Measurements from ENCODE around the gene RUNX3. TPM values are rescaled to one million over a fixed set of nuclear protein-coding genes. Genes with fewer than 3 reads are reported as not detected.

Gene RUNX3
- total RNA-seq, 2 donors from 2014 or later, result 6.8 to 8.5 TPM

DNA sequence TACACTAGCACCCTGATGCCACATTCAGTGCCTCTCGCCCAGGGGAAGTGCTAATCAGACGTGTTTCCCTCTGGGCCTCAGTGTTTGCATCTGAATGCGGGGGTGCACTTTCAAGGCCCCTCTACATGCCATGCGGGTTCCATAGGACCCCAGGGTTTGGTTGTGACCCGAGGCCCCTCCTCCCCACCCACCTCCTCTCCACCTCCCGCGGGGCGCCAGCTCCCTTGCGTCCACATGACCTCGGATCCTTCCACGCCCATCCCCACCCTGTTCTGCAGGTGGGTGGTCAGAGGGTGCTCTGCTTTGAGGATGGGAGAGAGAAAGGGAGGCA is 5.1 kb upstream of the RUNX3 start:
- no peaks in the 10 kb centered on the region for H3K36me3 ChIP-seq
- H3K4me1 ChIP-seq (ENCODE audit: control insufficient read depth in 1 of 2, low read depth in 2 of 2), result peaks cover 4 to 18% of the 10 kb centered on the region in 2 donors
- TF ChIP-seq, protein P1, sequence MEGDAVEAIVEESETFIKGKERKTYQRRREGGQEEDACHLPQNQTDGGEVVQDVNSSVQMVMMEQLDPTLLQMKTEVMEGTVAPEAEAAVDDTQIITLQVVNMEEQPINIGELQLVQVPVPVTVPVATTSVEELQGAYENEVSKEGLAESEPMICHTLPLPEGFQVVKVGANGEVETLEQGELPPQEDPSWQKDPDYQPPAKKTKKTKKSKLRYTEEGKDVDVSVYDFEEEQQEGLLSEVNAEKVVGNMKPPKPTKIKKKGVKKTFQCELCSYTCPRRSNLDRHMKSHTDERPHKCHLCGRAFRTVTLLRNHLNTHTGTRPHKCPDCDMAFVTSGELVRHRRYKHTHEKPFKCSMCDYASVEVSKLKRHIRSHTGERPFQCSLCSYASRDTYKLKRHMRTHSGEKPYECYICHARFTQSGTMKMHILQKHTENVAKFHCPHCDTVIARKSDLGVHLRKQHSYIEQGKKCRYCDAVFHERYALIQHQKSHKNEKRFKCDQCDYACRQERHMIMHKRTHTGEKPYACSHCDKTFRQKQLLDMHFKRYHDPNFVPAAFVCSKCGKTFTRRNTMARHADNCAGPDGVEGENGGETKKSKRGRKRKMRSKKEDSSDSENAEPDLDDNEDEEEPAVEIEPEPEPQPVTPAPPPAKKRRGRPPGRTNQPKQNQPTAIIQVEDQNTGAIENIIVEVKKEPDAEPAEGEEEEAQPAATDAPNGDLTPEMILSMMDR (IDR thresholded peaks at IDR 0.05), result no peak
- H3K9me3 ChIP-seq, result no peaks in the 10 kb centered on the region
- DNase-seq (ENCODE audit: low spot score), result no peak
- no peak for ATAC-seq (ENCODE audit: insufficient number of reproducible peaks, low FRiP score, low read depth)
- peaks cover 11% of the 10 kb centered on the region for H3K27me3 ChIP-seq (replicated peaks; ENCODE audit: insufficient read depth)
- no peak overlapping the region for H3K27ac ChIP-seq
- H3K4me3 ChIP-seq, result no peak overlapping the region

DNA sequence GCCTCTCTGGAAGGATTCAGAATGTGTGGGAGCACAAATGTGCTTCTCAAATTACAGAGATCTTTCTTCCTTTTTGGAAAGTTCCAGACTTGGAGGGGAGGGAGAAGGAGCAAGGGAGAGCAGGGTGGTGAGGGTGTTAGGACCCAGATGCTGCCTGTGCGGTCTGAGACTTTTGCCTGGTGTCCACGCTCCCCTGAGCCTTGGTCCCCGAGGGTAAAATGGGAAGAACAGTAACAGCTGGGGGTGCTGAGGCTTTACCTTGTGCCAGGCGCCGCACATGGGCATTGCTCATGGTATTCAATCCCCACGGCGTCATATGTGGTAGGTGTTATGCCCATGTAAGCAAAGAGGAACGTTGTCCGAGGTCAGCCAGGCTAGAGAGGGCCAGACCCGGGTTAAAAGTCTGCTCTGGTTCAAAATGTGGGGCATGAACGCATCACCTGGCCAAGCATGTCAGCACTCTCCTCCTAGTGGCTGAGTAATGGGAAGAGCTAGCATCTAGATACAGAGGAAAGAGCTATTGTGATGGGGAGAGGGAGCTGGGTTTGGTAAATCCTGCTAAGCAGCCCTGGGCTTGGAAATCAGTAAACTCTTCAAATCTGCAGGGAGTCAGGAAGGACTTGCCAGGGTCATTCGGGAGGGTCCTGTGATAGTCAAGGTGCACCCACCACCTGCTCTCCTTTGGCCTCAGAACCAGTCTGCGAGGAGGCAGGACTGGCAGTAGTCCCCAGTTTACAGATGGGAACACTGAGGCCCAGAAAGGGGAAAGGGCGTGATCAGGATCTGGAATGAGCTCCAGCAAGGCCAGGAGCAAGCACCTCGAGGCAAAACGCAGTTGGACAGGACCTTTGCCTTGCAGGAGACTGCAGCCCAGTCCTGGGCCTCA is 4.5 kb upstream of the RUNX3 start:
- peaks cover 11% of the 10 kb centered on the region for H3K27me3 ChIP-seq (replicated peaks; ENCODE audit: insufficient read depth)
- no peak overlapping the region for H3K4me3 ChIP-seq
- H3K9me3 ChIP-seq, result no peaks in the 10 kb centered on the region
- no peaks in the 10 kb centered on the region for H3K36me3 ChIP-seq
- no peak for DNase-seq (ENCODE audit: low spot score)
- H3K4me1 ChIP-seq (ENCODE audit: control insufficient read depth in 1 of 2, low read depth in 2 of 2), result peaks cover 4 to 18% of the 10 kb centered on the region in 2 donors
- ATAC-seq (ENCODE audit: insufficient number of reproducible peaks, low FRiP score, low read depth), result no peak
- no peak overlapping the region for H3K27ac ChIP-seq
- TF ChIP-seq, protein P1 (IDR thresholded peaks at IDR 0.05), result no peak

DNA sequence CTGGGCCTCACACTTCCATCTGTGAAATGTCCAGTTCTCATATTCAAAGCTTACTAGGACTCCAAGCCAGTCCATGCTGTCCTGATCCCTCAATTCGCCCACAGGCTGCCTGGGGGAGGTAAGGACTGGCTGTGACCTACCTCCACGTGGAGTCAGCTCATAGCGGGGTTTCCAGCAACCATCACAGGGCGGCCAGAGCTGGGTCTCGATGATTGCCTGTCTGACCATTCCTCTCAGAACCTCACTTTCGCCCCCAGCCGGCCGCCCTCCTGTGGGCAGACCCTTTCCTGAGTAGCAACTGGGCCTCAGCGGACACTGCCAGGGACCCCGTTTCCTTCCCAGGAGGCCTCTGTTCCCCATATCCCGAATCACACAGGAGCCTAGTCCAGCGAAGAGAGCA is 3.4 kb upstream of the RUNX3 start:
- Histone ChIP-seq H3K27ac (no peak overlapping the region), H3K4me3 (no peak overlapping the region), H3K9me3 (no peaks in the 10 kb centered on the region), H3K4me1 (ENCODE audit: control insufficient read depth in 1 of 2, low read depth in 2 of 2) (peaks cover 4 to 25% of the 10 kb centered on the region in 2 donors), H3K36me3 (no peaks in the 10 kb centered on the region), H3K27me3 (replicated peaks; ENCODE audit: insufficient read depth) (peaks cover 11% of the 10 kb centered on the region)
- no peak for DNase-seq (ENCODE audit: low spot score)
- ATAC-seq (ENCODE audit: insufficient number of reproducible peaks, low FRiP score, low read depth), result no peak
- TF ChIP-seq, protein P1 (IDR thresholded peaks at IDR 0.05), result no peak

DNA sequence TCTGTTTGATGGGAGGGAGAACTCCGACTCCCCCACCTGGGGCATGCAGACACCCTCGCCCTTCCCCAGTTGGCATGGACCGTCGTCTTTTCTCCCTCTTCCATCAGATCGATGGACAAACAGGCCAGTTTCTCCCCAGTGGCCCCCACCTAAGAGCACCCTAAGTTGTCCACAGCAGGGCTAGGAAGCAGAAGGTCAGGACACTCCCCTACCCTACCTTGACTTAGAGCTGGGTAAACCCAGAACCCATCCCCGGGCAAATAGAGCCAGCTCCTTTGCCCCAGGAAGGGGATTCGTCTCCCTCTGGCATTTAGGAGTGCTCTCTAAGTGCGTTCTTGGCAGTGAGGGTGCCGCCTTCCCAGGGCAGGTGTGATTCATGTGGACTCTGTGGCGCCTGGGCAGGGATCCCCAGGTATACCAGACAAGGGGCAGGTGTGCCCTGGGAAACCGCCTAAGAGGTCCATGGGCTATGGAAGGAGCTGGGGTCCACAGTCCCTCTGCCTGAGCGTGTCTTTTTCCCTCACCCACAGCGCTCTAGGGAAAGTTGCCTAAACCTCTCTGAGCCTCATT is 2.7 kb upstream of the RUNX3 start:
- ATAC-seq (ENCODE audit: insufficient number of reproducible peaks, low FRiP score, low read depth), result no peak
- Histone ChIP-seq H3K27ac (no peak overlapping the region), H3K4me1 (ENCODE audit: control insufficient read depth in 1 of 2, low read depth in 2 of 2) (peaks cover 4 to 25% of the 10 kb centered on the region in 2 donors), H3K4me3 (peak overlapping the region; percentile 53), H3K9me3 (no peaks in the 10 kb centered on the region), H3K36me3 (no peaks in the 10 kb centered on the region), H3K27me3 (replicated peaks; ENCODE audit: insufficient read depth) (peaks cover 11% of the 10 kb centered on the region)
- DNase-seq (ENCODE audit: low spot score), result no peak
- TF ChIP-seq, protein P1 (IDR thresholded peaks at IDR 0.05), result no peak

DNA sequence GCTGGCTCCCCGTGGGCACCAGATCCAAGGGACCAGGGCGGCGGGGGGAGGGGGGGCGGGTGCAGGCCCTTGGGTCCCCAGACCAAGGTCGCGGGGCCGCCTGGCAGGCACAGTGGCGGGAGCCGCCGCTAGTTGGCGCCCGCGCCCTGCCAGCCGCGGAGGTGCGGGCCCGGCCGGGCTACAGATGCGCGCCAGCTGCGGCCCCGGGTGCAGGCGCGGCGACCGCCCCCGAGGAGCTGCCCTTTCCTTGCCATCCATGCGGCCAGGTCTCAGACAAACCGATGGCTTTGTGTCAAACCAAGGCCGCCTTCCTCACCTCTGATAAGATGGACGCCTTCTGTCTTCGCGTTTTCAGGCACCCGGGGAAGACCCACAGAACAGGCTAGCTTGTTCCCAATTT is 2.2 kb upstream of the RUNX3 start:
- no peaks in the 10 kb centered on the region for H3K36me3 ChIP-seq
- ATAC-seq (ENCODE audit: insufficient number of reproducible peaks, low FRiP score, low read depth) (no peak), DNase-seq (ENCODE audit: low spot score) (no peak)
- no peak overlapping the region for H3K27ac ChIP-seq
- TF ChIP-seq, protein P1 (IDR thresholded peaks at IDR 0.05), result peak; percentile 55
- H3K4me1 ChIP-seq (ENCODE audit: control insufficient read depth in 1 of 2, low read depth in 2 of 2), result peaks cover 4 to 25% of the 10 kb centered on the region in 2 donors
- peaks cover 11% of the 10 kb centered on the region for H3K27me3 ChIP-seq (replicated peaks; ENCODE audit: insufficient read depth)
- no peaks in the 10 kb centered on the region for H3K9me3 ChIP-seq
- peak overlapping the region; percentile 53 for H3K4me3 ChIP-seq

All from thoracic aorta (tissue), 2 donors.